ENCODE results near the gene TUBGCP6.

DNA sequence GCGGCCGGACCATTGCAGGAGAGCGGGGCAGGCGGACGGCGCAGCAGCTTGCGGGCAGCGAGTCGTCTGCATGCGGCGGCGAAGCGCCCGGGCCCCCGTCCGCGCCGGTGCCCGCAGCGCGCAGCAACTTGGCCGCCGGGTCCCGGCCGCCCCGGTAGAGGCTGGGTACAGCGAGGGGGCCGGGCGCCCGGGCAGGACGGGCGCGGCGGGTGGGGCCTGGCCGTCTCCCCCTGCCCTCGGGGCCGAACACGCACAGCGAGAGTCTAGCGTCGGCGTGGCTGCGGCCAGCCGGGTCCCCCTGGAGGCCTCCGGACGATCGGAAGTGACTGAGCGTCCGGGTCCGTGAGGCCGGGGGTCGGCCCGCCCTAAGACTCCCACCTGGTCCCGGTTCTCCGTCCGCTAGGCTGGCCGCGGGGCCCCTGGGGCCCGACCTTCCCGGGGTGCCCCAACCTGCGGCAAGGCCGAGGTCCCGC is 59.9 kb downstream of the TUBGCP6 start:
- TF ChIP-seq, protein P1, sequence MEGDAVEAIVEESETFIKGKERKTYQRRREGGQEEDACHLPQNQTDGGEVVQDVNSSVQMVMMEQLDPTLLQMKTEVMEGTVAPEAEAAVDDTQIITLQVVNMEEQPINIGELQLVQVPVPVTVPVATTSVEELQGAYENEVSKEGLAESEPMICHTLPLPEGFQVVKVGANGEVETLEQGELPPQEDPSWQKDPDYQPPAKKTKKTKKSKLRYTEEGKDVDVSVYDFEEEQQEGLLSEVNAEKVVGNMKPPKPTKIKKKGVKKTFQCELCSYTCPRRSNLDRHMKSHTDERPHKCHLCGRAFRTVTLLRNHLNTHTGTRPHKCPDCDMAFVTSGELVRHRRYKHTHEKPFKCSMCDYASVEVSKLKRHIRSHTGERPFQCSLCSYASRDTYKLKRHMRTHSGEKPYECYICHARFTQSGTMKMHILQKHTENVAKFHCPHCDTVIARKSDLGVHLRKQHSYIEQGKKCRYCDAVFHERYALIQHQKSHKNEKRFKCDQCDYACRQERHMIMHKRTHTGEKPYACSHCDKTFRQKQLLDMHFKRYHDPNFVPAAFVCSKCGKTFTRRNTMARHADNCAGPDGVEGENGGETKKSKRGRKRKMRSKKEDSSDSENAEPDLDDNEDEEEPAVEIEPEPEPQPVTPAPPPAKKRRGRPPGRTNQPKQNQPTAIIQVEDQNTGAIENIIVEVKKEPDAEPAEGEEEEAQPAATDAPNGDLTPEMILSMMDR (IDR thresholded peaks at IDR 0.05), result no peak
- no peak for TF ChIP-seq EZH2 (IDR thresholded peaks at IDR 0.05; ENCODE audit: borderline replicate concordance, insufficient read depth, low read depth, low read length, poor library complexity, severe bottlenecking)

Data from B cell (primary cell).